ENCODE data around the gene KRT5.
"Not testable (repeated sequence)": the region's sequence is repeated elsewhere in the genome, so short reads cannot be mapped to it uniquely, and the experiment has no call there.

KRT5 gene

GRCh38 chr12:52492405-52492804 lies 27.8 kb downstream of the KRT5 start:
- DNase-seq: not testable (repeated sequence)

DNA sequence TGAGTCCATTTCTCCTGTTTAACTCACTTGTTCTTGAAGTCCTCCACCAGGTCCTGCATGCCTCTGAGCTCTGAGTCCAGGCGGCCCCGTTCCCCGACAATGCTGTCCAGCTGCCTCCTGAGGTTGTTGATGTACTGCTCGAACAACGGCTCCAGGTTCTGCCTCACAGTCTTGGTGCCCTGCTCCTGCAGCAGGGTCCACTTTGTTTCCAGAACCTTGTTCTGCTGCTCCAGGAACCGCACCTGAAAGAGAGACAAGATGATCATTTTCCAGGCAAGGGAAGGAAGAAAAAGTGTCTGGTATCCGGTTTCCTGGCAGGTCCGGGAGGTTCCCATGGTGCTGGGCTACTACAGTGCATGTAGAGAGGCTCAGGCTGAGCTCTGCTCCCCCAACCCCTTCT lies 28.7 kb downstream of the KRT5 start:
- not testable (repeated sequence) for DNase-seq

- no peak for DNase-seq
These were observed 31.5 kb downstream of the KRT5 start for GRCh38 chr12:52488736-52489135.

- DNase-seq: not testable (repeated sequence)
These were observed 32.3 kb downstream of the KRT5 start for GRCh38 chr12:52487744-52488443.

GRCh38 chr12:52487211-52487610 lies 33.0 kb downstream of the KRT5 start:
- no peak for DNase-seq

DNA sequence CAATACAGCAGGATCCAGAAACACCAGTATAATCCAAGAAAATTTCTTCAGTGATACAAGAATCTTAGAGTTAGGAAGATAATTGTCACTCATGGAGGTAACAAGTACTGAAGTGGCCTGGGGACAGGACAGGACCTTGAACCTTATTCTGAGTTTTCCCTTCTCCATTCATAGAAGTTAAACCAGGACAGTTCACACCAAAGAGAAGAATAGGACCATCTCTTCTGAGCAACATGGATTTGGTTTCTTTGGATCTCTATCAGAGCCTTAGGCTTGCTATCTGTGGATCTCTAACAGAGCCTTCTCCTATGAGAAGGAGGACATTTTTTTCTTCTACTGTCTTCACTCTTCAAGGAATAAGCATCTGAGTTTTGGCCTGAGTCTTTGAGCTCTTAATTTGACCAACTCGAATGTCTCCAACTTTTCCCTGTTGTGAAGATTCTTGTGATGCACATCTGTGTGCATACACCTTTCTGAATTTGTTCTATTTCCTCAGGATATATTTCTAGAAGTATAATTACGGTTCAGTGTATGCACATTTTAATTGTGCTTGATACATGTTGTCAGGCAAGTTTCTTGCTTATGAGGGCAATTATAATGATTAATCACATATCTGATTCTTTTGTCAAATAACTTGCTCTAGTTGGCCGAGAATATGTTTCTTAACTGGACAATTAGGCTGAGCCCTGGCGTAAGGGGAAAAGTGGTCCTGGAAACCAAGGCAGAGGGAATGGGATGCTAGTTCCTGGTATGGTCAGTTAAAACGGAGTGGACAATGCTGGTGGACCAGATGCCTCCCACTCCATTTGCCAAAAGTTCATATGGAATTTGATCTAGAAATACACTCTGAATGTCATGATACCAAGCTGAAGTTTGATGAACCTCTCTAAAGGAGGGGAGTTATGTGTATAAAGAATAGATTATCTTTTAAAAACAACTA lies 33.8 kb downstream of the KRT5 start:
- no peak for DNase-seq

GRCh38 chr12:52480073-52480472 lies 40.1 kb downstream of the KRT5 start:
- DNase-seq: no peak

- no peak for DNase-seq
These were observed 42.5 kb downstream of the KRT5 start for GRCh38 chr12:52477651-52478050.

GRCh38 chr12:52474212-52474611 lies 46.0 kb downstream of the KRT5 start:
- no peak for DNase-seq

GRCh38 chr12:52473768-52474167 lies 46.4 kb downstream of the KRT5 start, which contains the start of gene KRT6C:
KRT6C (minus strand) TSS chr12:52473805; CDS start chr12:52473737, 68 bp downstream.
- no peak for DNase-seq

- no peak for DNase-seq
These were observed 50.3 kb downstream of the KRT5 start for GRCh38 chr12:52469853-52470252.

DNA sequence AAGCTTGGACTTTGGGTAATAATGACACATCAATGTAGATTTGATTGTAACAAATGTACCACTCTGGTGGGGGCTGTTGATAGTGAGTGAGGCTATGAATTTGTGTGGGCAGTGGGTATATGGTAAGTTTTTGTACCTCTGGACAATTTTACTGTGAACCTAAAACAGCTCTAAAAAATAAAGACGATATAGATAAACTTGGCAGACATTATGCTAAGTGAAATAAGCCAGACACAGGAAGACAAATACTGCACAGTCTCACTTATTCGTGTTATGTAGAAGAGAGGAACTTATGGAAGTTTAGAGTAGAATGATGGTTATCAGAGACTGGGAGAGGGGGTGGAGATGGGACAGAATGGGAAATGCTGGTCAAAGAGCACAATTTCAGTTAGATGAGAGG lies 55.3 kb downstream of the KRT5 start:
- no peak for DNase-seq
